Epithelial cell of proximal tubule (primary cell): Measurements from ENCODE around the gene RPGR. TPM values are rescaled to one million over a fixed set of nuclear protein-coding genes. Genes with fewer than 3 reads are reported as not detected.

Source experiments
- DNase-seq: peaks from one replicate; pipeline ENCODE4 v3.0.0-alpha.2; 2011; ENCODE audit warnings: low read depth
- H3K4me3 ChIP-seq: 2 replicates; pipeline ENCODE4 v1.5.1; 2011; ENCODE audit warnings: low read depth, mild to moderate bottlenecking, low read length
- CTCF ChIP-seq: conservative IDR thresholded peaks from 2 replicates; pipeline ENCODE4 v1.5.1; 2012; ENCODE audit warnings: low read depth, mild to moderate bottlenecking, low read length
- total RNA-seq: library from RNA; depleted of rRNA; stranded (reverse); fragments of >200 nt; gene quantifications from 2 replicates; pipeline ENCODE4 v1.2.3, GENCODE V29; 2015

Gene RPGR
- total RNA-seq, 1 donor from 2014 or later: 5.7 TPM

GRCh38 chrX:38282049-38282448 is 45.3 kb downstream of the RPGR start:
- no peak overlapping the region for H3K4me3 ChIP-seq
- TF ChIP-seq CTCF: peak; percentile 55
- no peak for DNase-seq

GRCh38 chrX:38279188-38279587 is 48.1 kb downstream of the RPGR start:
- no peak for TF ChIP-seq CTCF
- DNase-seq: no peak
- no peak overlapping the region for H3K4me3 ChIP-seq

- no peak for TF ChIP-seq CTCF
- DNase-seq: no peak
- no peak overlapping the region for H3K4me3 ChIP-seq
Measured at GRCh38 chrX:38278682-38279081, 48.6 kb downstream of the RPGR start.

GRCh38 chrX:38277802-38278201 is 49.5 kb downstream of the RPGR start:
- H3K4me3 ChIP-seq: no peak overlapping the region
- no peak for TF ChIP-seq CTCF
- DNase-seq: no peak

- no peak overlapping the region for H3K4me3 ChIP-seq
- no peak for TF ChIP-seq CTCF
- no peak for DNase-seq
Measured at GRCh38 chrX:38277136-38277535, 50.2 kb downstream of the RPGR start.

GRCh38 chrX:38276089-38276488 is 51.2 kb downstream of the RPGR start:
- no peak for DNase-seq
- TF ChIP-seq CTCF: no peak
- H3K4me3 ChIP-seq: no peak overlapping the region

- no peak for TF ChIP-seq CTCF
- peak; percentile 57 for DNase-seq
- H3K4me3 ChIP-seq: no peak overlapping the region
Measured at GRCh38 chrX:38275615-38276014, 51.7 kb downstream of the RPGR start.
